ENCODE data around the gene ERBB3.

DNA sequence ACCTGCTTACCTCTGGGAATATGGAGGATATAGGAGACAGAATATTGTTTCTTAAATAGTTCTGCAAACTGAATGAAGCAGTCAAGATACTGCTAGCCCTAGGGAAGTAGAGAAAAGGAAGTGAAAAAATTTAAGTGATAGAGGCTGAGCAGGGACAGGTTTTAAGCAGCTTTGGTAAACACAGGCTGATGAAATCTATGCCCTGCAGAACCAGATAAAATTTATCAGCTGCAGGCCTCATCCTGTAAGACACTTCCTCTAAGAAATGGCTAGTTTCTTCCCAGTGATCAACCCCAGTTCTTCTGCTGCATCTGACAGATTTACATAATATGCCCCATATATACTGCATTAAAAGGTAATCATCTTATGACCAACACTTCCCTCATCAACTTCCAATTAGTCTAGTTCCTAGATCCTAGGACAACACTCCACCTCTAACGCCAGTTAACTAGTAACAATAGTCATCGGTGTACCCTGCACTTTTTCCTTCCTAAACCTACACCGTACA lies 46.8 kb downstream of the ERBB3 start:
- no peak for TF ChIP-seq POLR2A (IDR thresholded peaks at IDR 0.05)
- no peak for TF ChIP-seq CTCF (IDR thresholded peaks at IDR 0.05)

All from right lobe of liver (tissue), 4 donors.